Inferior parietal cortex (tissue), 1 donor: ENCODE results near the gene MAP3K13.
"Not testable (repeated sequence)": the region's sequence is repeated elsewhere in the genome, so short reads cannot be mapped to it uniquely, and the experiment has no call there.

ENCODE experiments used
- DNase-seq: peaks from one replicate; pipeline ENCODE4 v3.0.0-alpha.2; 2016; ENCODE audit errors: extremely low spot score

The MAP3K13 gene

DNA sequence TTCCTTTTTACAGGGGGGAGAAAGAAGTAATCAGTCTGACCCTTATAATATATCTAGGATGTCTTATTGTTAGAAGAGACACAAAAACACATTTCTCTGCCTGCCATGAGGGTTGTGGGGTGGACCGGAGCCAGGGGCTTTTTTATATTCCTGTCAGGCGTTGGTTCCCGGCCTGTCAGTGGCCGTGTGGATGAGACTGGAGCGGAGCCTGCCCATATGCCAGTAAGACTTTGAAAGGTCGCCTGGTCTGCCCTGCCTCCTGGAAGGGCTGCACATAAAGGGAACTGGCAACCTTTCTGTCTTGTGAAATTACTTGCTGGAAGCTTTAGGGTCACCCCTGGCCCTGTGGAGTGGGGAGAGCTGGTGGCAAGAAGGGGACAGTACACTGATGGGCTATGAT lies 34.7 kb downstream of the MAP3K13 start:
- peak; percentile 35 for DNase-seq

DNA sequence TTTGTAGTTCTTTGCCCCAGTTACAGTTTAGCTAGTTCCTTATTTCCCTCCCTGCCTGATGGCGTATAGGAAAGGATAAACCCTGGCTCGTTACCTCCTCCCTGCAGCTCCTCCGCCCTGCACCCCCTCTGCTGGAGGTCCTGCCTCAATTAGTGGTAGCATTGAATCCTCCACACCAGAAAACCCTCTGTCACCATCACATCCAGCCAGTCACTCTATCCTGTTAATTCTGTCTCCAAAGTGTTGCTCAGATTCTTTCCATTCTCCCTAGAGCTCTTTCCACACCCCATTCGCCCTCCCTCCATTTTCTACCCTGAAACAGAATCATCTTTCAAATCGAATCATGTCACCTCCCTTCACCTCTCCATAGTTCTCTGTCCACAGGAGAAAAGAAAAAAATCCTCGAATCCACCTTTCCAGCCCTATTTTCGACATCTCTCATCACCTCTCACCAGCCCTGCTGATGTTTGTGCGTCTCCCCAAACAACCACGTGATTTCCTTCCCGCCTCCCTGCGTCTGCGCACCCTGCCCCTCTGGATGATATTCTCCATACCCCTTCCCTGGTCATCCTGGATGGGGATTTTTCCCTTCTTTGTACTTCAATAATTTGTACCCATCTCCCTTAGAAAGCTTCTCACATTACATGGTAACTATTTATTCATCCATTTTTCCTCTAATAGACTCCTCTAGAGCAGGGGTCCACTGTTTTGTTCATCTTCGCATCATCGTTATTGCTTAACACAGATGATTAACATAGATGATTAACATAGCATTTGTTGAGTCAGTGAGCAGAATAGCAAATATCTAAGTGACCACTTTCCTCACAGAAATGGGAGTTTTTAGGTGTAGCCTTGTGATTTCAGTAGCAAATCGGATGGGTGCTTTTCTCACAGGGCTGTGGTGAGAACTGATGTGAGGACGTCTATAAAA lies 37.1 kb downstream of the MAP3K13 start:
- DNase-seq = peak; percentile 25

DNA sequence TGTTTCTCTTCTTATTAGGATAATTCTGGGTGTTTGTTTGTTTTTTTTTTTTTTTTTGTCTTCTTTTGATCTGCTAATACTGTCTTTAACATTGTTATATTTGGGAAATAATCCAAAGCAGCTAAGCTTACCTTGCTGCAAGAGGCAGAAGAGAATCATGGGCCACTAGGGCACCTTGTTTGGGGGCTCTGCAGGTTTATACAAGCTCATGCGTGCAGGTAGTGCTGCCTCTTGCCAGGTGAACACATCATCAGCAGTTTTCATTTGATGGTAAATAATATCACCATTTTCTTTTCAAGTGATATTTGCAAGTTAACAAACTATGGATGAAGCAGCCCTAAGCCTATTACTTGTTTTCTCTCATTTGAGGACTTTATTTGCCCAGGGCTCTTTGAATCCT lies 37.9 kb downstream of the MAP3K13 start:
- DNase-seq = no peak

DNA sequence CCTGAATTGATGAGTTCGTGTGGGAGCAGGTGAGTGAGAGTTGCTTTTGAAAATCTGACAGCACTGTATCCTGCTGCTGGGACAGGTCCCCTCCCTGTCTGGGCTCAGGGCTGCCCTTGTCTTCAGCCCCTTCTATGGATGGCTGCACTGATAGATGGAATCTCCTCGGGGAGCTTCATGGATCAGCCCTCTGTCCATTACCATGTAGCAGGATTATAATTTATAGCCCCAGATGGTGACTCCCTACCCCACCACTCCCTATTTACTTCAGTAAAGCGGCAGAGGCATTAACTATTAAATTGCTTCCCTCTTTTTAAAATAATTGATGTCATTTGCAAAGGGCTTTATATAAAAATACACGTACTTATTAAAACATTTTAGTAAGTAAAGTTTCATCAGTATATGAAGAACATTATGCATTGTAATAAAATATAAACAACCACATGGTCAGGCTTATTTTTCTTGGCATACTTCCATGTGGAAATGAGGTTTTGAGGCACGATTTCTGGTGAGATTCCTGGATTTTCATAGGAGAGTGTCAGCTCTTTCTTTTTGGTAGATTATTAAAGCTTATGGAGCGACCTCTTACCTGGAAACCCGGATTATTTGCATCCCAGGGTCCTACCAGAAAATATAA lies 38.5 kb downstream of the MAP3K13 start:
- DNase-seq = no peak

DNA sequence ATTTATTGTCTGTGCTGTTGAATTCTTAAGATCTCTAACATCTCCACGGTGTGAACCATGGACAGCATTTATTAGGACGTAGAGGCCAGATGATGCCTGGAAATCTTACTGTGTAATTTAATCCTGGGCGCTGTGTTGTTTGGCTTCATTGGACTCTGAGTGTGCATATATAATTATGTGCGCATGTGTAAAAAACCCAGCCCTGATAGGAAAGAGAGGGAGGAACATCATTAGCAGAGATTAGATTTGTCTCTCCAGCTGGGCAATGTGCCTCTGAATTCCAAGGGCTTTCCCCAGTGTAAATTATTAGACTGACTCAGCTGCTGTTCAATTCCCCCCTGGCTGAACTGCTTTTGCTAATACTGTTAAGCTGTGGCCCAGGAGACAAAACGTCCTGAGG lies 39.6 kb downstream of the MAP3K13 start:
- peak; percentile 47 for DNase-seq

DNA sequence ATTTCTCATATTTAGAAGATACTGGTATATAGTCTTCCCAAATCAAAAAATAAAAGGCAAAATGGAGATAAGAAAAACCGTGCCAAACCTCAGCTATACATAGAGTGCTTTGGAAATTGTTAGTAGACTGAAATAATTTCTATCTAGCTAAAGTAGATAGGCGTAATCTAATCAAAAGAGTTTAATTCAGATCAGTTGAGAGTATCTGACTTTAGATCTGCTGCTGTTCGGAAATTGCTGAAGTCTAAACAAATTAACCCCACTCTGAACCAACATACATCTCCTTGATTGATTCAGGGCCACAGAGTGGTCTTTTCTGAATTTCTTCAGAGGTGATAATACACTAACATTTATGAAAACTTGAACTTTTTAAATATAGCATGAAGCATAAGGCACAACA lies 40.1 kb downstream of the MAP3K13 start:
- DNase-seq = no peak

DNA sequence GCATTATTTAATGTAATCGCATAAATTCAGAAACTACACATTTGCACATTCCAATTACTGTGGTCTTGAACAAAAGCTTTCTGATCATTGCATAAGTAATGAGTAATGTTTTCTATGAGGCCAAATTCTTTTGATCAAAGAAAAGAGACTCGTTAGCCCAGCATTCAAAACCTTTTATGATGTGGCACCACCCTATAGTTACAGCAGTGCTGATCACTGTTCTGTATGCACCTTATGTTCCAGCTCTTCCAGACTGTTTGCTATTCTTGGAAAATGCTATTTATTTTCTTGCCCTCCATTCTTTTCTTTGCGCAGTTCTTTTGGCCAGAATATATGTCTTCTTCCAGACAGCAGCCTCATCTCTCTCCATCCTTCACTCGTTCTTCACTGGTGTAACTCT lies 42.3 kb downstream of the MAP3K13 start:
- peak; percentile 39 for DNase-seq

DNA sequence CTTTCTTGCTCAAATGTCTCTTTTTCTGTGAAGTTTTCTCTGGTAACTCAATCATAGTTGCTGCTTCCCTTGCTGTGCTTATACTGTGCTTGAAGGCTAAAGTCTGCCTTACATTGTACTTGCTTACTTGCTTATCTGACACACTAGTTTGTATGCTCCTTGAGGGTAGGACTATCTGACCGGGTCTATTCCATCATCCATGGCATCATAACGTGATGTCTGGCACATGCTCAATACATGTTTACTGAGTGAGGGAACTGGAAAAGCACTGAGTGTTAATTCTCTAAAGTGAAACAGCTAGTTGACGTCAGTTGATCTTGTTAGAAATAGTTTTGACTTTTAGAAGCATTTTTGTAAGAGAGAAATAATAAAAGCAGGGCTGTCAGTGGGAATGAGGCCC lies 42.7 kb downstream of the MAP3K13 start:
- DNase-seq = peak; percentile 34

DNA sequence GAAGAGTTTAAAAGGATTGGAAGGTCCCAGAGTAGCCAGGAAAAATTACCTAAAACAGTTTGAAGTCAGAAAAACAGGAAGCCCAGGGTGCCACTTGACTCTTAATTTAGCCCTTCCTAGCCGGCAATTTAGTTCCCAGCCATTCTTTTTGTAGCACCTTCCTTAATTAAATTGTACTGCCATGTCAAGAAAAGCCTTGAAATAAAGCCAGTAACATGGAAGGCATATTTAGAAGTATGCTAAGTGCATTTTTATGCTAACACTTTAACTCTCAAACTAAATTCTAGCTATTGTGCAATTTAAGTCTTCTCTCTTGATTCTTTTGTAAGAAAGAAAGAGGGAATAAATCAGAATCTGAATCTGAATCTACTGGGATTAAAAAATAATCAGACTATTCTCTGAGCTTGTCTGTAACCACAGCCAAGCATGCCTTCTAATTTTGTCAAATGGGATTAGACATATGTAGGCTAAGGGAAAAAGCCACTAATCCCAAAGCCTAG lies 43.2 kb downstream of the MAP3K13 start:
- DNase-seq = peak; percentile 37

DNA sequence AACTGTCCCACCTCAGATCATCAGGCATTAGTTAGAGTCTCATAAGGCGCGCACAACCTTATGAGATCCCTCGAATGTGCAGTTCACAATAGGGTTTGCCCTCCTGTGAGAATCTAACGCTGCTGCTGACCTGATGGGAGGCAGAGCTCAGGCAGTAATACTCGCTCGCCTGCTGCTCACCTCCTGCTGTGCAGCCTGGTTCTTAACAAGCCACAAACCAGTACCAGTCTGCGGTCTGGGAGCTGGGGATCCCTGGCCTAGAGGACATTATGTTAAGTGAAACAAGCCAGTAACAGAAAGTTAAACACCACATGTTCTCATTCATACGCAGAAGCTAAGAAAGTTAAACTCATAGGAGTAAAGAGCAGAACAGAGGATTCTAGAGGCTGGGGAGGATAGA lies 47.0 kb downstream of the MAP3K13 start:
- DNase-seq = no peak

DNA sequence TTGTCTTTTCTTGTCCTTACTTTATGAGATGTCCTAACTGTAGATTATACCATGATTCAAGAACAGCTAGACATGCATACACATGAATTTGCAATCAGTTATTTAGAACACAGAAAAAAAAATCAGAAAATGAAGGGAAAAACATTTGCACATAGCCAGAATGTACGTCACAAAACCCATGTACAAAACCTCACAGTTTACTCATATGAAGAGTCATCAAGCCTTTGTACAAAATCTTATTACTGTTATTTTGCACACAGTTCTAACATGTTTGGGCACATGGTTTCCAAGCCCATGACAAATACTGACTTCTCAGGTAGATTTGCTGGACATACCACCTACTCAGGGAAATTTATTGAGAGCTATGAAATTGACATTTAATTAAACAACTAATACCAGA lies 48.2 kb downstream of the MAP3K13 start:
- no peak for DNase-seq

DNA sequence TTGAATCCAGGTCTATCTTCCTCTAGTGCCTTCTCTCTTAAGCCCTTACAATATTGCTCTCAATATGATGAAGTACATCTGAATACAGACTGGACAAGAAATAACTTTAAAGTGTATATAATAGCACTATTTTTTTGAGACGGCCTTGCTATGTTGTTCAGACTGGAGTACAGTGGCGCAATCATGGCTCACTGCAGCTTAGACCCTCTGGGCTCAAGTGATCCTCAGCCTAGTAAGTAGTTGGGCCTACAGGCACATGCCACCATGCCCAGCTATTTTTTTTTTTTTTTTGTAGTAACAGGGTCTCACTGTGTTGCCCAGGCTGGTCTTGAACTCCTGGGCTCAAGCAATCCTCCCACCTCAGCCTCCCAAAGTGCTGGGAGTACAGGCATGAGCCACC lies 53.6 kb downstream of the MAP3K13 start:
- no peak for DNase-seq

DNA sequence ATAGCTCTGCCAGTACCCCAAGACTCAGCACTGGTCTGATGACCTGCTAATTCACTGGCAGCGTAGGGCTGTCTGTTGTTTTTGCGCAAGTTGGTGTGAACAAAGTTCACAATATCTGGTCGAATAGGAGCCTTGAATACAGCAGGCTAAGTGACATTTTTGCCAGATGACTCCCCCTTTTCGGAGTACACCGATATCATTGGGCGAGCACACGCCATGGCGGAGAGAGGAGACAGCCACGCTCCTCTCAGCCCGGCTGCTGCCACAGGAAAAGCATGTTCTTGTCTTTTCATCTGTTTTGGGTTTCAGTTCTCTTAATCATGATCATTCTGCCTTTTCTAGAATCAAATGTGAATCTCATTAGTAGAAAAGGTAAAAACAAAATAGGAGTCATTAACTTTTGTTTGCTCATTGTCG lies 55.6 kb downstream of the MAP3K13 start:
- DNase-seq = not testable (repeated sequence)

DNA sequence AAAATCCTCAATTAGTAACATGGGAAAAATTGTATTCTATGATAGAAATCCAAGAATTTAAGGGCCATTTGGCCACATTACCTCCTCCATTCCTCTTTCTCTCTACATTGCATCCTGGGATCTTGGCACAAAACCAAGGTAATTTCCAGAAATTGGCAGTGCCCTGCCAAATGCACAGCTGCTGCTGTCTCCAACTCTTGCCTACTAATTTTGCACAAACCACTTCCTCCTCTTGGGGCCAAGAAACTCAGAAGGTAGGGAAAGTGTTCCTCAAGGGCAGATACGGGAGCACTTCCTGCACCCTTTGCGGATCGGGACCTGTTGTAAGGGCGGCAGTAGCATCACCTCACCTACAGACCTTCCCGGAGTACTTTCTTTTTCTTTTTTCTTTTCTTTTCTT lies 57.8 kb downstream of the MAP3K13 start:
- DNase-seq = no peak

DNA sequence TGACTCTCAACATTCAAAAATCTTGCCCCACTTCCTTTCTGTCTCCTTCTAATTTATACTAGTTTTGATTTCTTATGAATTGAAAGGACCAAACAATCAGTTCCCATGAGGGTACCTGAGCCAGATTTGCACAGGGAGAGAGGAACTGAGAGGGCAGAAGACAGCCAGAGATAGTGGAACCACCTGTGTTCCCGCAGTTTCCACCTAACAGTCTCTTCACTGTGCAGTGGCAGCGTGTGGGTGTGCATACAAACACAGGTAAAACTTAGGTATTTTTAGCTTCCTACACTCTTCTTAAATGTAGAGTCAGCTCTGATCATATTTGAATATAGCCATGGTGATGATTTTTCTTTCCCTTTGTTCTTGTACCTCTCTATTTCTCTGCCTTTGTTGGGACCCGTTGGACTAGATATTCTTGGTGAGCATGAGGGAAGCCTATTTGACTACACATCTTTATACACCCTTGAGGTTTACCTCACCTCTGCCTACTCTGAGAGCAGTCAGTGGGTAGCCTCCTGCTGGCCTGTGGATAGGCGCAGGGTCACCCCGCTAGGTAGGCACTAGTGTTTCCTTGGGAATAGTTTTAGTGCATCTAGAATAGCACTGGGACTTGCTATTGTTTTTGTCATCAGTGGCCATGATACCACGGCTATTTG lies 58.8 kb downstream of the MAP3K13 start:
- DNase-seq = no peak

DNA sequence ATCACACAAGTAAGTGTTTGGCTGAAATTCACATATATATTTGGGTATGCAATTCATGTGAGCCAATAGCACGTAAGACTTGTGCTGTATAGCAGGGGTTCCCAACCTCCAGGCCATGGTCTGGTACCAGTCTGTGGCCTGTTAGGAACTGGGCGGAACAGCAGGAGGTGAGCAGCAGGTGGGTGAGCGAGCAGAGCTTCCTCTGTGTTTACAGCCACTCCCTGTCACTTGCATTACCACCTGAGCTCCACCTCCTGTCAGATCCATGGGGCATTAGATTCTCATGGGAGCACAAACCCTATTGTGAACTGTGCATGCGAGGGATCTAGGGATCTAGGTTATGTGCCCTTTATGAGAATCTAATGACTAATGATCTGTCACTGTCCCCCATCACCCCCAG lies 59.7 kb downstream of the MAP3K13 start:
- no peak for DNase-seq

DNA sequence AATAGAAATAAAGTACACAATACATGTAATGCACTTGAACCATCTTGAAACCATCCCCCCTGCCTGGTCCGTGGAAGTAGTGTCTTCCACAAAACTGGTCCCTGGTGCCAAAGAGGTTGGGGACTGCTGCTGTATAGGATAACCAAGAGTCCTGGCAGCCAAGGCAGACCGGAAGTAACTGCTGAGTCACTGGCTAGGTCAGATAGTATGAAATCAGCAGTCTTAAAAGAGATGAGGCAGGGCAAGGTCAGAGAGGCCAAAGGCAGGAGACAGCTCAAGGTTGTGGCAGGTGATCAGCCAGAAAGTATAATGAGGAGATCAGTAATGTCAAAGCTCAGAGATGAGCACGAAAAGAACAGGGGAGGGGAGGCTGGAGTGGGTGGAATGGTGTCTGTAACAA lies 60.2 kb downstream of the MAP3K13 start:
- DNase-seq = no peak

DNA sequence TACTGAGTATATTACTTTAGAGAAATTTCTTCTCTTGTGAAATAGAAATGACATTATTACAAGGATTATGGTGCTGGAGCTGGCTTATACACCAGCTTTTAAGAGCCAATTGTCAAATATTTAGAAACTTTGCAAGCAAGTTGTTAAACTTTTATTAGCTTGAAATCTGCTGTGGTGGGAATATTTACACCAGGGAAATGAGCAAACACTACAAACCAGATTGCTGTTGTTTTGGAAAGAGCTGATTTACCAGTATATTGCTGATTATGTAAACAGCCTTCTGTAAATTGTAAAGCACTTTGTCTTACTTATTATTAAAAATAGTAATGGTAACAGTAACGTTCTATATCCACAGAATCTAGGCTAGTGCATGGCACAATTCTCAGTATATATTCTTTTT lies 61.5 kb downstream of the MAP3K13 start:
- no peak for DNase-seq

DNA sequence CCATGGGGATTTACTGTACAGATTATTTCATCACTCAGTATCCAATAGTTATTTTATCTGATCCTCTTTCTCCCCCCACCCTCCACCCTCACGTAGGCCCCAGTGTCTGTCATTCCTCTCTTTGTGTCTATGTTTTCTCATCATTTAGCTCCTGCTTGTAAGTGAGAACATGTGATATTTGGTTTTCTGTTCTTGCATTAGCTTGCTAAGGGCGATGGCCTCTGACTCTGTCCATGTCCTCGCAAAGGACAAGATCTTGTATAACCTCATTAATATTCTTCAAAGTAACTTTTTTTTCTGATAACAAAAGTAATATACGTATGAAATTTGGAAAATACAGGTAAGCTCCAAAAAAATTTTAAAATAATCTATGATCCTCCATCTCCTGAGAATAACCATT lies 67.4 kb downstream of the MAP3K13 start:
- DNase-seq = no peak

DNA sequence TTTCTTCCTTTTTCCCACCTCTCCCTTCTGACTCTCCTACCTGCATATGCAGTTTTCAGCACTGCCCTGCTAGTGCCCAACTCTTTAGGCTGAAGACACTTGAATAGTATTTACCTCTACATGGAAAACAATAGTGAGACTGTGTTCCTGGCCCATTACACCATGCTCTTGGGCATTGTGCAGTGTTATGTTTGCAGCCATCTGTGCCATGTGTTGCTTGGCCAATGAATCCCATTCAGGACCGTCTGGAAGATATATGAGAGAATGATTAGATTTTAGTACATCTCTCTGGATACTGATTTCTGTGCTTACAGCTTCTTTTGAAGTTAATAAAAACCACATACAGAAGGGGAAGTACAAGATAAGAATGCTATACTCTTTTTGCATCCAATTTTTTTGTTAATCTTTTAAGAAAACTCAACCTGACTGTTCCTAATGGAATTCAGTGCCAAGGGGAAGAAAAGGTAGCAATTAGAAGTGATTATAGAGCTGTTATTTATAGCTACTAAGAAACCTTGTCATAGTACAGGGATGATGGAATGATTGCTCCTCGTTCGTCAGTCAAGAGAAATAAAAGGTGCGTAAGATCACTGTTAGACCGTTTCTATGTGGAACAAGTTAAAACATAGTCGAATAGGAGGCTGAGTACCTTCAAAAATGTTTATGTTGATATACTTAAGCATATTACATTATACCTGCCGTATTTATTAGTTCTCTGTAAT lies 77.0 kb downstream of the MAP3K13 start:
- DNase-seq = peak; percentile 17

DNA sequence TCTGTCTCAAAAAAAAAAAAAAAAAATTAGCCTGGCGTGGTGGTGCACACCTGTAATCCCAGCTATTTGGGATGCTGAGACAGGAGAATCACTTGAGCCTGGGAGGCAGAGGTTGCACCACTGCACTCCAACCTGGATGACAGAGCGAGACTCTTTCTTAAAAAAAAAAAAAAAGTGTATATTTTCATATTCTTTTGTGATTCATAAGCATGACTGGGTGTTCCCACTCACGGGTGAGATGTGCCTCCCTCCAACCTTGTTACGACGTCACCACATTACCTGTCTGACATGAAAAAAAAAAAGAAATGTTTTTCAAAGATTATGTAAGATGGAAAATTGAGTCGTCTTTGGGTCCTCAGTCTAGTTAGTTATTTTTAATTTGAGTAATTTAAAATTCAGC lies 79.1 kb downstream of the MAP3K13 start:
- no peak for DNase-seq

DNA sequence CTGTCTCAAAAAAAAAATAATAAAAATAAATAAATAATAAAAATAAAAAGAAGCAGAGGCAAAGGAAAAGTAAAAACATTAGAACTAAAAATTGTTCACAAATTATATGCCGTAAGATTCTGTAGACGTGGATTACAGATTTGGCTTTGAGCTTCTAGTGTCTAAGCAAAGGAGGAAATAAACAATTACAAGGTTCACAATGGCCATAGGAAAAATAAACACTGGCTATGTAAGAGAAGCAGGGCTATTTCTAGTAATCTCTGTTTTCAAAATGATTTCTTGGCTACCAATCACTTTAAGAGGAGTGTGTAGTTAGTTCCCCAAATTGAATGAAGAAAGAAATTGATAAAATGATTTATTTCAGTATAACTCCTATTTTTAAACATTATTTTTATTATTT lies 81.4 kb downstream of the MAP3K13 start:
- no peak for DNase-seq
